Ovary (tissue), 9 donors: Measurements from ENCODE around the gene TRIM41. TPM values are rescaled to one million over a fixed set of nuclear protein-coding genes. Genes with fewer than 3 reads are reported as not detected.
"Not testable (repeated sequence)": the region's sequence is repeated elsewhere in the genome, so short reads cannot be mapped to it uniquely, and the experiment has no call there.

ENCODE experiments used
- DNase-seq, 5 donors: peaks; one replicate each; pipeline ENCODE4 v3.0.0-alpha.2; 2019 to 2020
- H3K27ac ChIP-seq, 2 donors: fragments of 200-600 bp; one replicate each; pipeline versions ENCODE4 v1.5.1 to v1.8.0; 2019 to 2022
- H3K27me3 ChIP-seq: fragments of 200-600 bp; one replicate; pipeline ENCODE4 v1.8.0; 2022
- H3K36me3 ChIP-seq: fragments of 200-600 bp; sonication (generic); one replicate; pipeline ENCODE4 v1.5.1; 2019
- H3K4me1 ChIP-seq: one replicate; pipeline ENCODE4 v1.8.1; 2013; ENCODE audit warnings: mild to moderate bottlenecking, moderate library complexity; ENCODE audit not compliant: insufficient read depth
- H3K4me3 ChIP-seq: fragments of 200-600 bp; sonication (generic); one replicate; pipeline ENCODE4 v1.5.1; 2017
- H3K9me3 ChIP-seq, 2 donors: fragments of 200-600 bp in 1 of 2; sonication (generic) in 1 of 2; one replicate each; pipeline versions ENCODE4 v1.5.1 to v1.8.1; 2013 to 2019; ENCODE audit warnings: mild to moderate bottlenecking in 1 of 2, moderate library complexity in 1 of 2
- EP300 ChIP-seq: sonication (generic); formaldehyde crosslinking; IDR thresholded peaks from one replicate; pipeline ENCODE4 v1.6.1; 2017; ENCODE audit warnings: antibody characterized with exemption
- POLR2A ChIP-seq: fragments of 450-650 bp; IDR thresholded peaks from one replicate; pipeline ENCODE4 v1.6.1; 2017; ENCODE audit warnings: antibody characterized with exemption, mild to moderate bottlenecking, moderate library complexity
- WGBS, 3 donors: extraction: QIAGEN DNeasy Blood & Tissue Kit in 1 of 3; methylation state at CpG; one replicate each; pipeline versions ENCODE4 v1.1.5 to v1.1.7; 2013 to 2017; 5-methylcytosine and 5-hydroxymethylcytosine counted together
- intact Hi-C, 4 donors: fragments of 100-400 bp; cut with DNase I; formaldehyde crosslinking; loops; one replicate each; pipeline versions ENCODE4 v1.11.0 to v1.15.1; 2022 to 2023
- microRNA-seq, 3 donors: library from miRNA; unstranded; fragments of <30 nt; microRNA quantifications; one replicate each; pipeline versions ENCODE4 to v1.2.0, GENCODE V29; 2019 to 2020
- polyA plus RNA-seq, 2 donors: library from polyadenylated mRNA; stranded (reverse); fragments of 200-250 nt in 1 of 2; fragments of 350-450 nt in 1 of 2; fragmentation: Illumina TruSeq in 1 of 2; extraction: RNeasy Lipid Tissue Mini Kit (QIAGEN cat#74804) in 1 of 2; gene quantifications; one replicate each; pipeline ENCODE4 v1.2.3, GENCODE V29; 2013 to 2014
- small RNA-seq: library from RNA; depleted of rRNA; stranded (forward); fragments of <200 nt; gene quantifications from one replicate; pipeline ENCODE3, GENCODE V24; 2016
- total RNA-seq, 7 donors: library from RNA; depleted of rRNA in 2 of 7; stranded (reverse); fragments of >200 nt in 2 of 7; fragmentation: NEBNext Ultra II Directional in 3 of 7; extraction: Animal tissue kit (Norgen Biotek cat#: 25700) in 3 of 7; gene quantifications; one replicate each; pipeline versions ENCODE4 v1.1.0 to v1.2.4, GENCODE V29; 2016 to 2023
- TF ChIP-seq, protein P1 (sequence below), 3 donors: fragments of 450-650 bp in 2 of 3; fragments of 200-600 bp in 1 of 3; IDR thresholded peaks; one replicate each; pipeline versions ENCODE4 v1.5.1 to v1.8.0; 2016 to 2022; ENCODE audit warnings: antibody characterized with exemption in 3 of 3, mild to moderate bottlenecking in 1 of 3
- donor health status: DM: no; HTN: no; CAD: no; lungs with moderate emphysema.
- donor health status: DM: no; HTN: no; CAD: no.
- donor health status: Bipolar disorder and iron deficiency.
- donor health status: DM: yes; HTN: yes; CAD: no.
- donor health status: DM: no; HTN: no; CAD: no.
- donor health status: DM: yes; HTN: yes; CAD: no.

Gene TRIM41
- total and polyA plus RNA-seq, 9 donors: 8.2 to 22.7 (median 15.4) TPM

- intact Hi-C loops: no loop called here
Observed at GRCh38 chr5:181282874-181283273, 59.8 kb downstream of the TRIM41 start.

DNA sequence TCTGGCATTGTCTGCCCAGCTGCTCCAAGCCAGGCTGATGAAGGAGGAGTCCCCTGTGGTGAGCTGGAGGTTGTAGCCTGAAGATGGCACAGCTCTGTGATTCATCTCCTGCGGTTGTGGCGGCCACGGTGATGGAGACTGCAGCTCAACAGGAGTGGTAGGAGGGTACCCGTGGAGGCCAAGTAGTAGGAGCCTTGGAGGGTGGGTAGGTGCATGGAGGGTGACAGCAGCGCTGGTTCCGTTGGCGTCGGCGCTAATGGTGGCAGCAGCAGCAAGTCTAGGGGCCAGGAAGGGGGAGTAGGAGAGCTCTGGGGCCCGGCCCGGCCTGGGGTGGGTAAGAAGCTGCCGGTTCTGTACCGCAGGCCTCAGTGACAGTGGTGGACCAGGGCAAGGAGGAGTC lies 60.3 kb downstream of the TRIM41 start:
- H3K27ac ChIP-seq: no peak overlapping the region
- WGBS, 3 donors: 82 to 90% (median 88%) methylated on average over 13 of the region's 13 CpGs
- intact Hi-C loops: no loop called here
- no peaks in the 10 kb centered on the region for H3K4me1 ChIP-seq
- no peak for DNase-seq
- no peaks in the 10 kb centered on the region for H3K27me3 ChIP-seq
- H3K36me3 ChIP-seq: no peaks in the 10 kb centered on the region
- no peaks in the 10 kb centered on the region for H3K9me3 ChIP-seq
- TF ChIP-seq, protein P1, sequence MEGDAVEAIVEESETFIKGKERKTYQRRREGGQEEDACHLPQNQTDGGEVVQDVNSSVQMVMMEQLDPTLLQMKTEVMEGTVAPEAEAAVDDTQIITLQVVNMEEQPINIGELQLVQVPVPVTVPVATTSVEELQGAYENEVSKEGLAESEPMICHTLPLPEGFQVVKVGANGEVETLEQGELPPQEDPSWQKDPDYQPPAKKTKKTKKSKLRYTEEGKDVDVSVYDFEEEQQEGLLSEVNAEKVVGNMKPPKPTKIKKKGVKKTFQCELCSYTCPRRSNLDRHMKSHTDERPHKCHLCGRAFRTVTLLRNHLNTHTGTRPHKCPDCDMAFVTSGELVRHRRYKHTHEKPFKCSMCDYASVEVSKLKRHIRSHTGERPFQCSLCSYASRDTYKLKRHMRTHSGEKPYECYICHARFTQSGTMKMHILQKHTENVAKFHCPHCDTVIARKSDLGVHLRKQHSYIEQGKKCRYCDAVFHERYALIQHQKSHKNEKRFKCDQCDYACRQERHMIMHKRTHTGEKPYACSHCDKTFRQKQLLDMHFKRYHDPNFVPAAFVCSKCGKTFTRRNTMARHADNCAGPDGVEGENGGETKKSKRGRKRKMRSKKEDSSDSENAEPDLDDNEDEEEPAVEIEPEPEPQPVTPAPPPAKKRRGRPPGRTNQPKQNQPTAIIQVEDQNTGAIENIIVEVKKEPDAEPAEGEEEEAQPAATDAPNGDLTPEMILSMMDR (IDR thresholded peaks at IDR 0.05): no peak
- TF ChIP-seq EP300 (no peak), POLR2A (no peak)
- H3K4me3 ChIP-seq: no peak overlapping the region

More at GRCh38 chr5:181282874-181283273, 59.8 kb downstream of the TRIM41 start:
- no peak overlapping the region for H3K27ac ChIP-seq
- DNase-seq: no peak
- 89 to 93% (median 92%) methylated on average over 7 of the region's 7 CpGs for WGBS, 3 donors
- no peaks in the 10 kb centered on the region for H3K4me1 ChIP-seq
- H3K9me3 ChIP-seq: no peaks in the 10 kb centered on the region
- H3K27me3 ChIP-seq: no peaks in the 10 kb centered on the region
- no peak overlapping the region for H3K4me3 ChIP-seq
- no peaks in the 10 kb centered on the region for H3K36me3 ChIP-seq
- TF ChIP-seq, protein P1 (IDR thresholded peaks at IDR 0.05): no peak

- H3K36me3 ChIP-seq, H3K4me1 ChIP-seq, H3K4me3 ChIP-seq, H3K27me3 ChIP-seq, H3K9me3 ChIP-seq, H3K27ac ChIP-seq, DNase-seq, intact Hi-C loops: not testable (repeated sequence)
- WGBS, 3 donors: 59 to 73% (median 60%) methylated on average over 5 to 6 of the region's 6 CpGs
Observed at GRCh38 chr5:181283841-181284755, 61.0 kb downstream of the TRIM41 start.

Small RNAs within 50 kb of the gene (microRNA-seq; reads per million reads assigned to microRNA genes)
- gene MIR4638: 0 to 0.38 (median 0.16) reads per million in 3 donors

Small RNAs within 50 kb of the gene (small RNA-seq; reads per million reads assigned to genes)
- not detected for gene MIR4638
- not detected for gene SNORD95
- gene SNORD96A: not detected

Other genes starting within 250 kb of the TRIM41 start
- under 1 TPM in 2 of 7 donors, not detected in 5; 0.12 to 0.36 TPM for gene BTNL3, start 234.4 kb upstream of the TRIM41 start, total RNA-seq
- not detected for gene BTNL3, start 234.4 kb upstream of the TRIM41 start, polyA plus RNA-seq
- gene BTNL9, start 183.0 kb upstream of the TRIM41 start, total RNA-seq: 10 to 100 TPM in 3 of 7 donors, 1 to 10 TPM in 3, under 1 TPM in 1; 0.76 to 46.4 (median 9.6) TPM
- 10 to 100 TPM in 1 of 2 donors, 1 to 10 TPM in 1; 7.0 to 10.5 TPM for gene BTNL9, start 183.0 kb upstream of the TRIM41 start, polyA plus RNA-seq
- not detected for gene OR2V1, start 92.1 kb upstream of the TRIM41 start, total RNA-seq
- not detected for gene OR2V1, start 92.1 kb upstream of the TRIM41 start, polyA plus RNA-seq
- under 1 TPM in 1 of 7 donors, not detected in 6; 0.80 TPM for gene OR2V2, start 75.7 kb upstream of the TRIM41 start, total RNA-seq
- gene OR2V2, start 75.7 kb upstream of the TRIM41 start, polyA plus RNA-seq: not detected
- 1 to 10 TPM in 2 of 7 donors, under 1 TPM in 5; 0.34 to 2.9 (median 0.93) TPM for gene TRIM7, start 18.1 kb upstream of the TRIM41 start, total RNA-seq
- gene TRIM7, start 18.1 kb upstream of the TRIM41 start, polyA plus RNA-seq: under 1 TPM; 0.45 to 0.82 TPM
- gene RACK1, start 20.6 kb downstream of the TRIM41 start, total RNA-seq: 1,000 to 10,000 TPM; 2,570 to 4,531 (median 3,203) TPM
- 1,000 to 10,000 TPM; 2,702 to 4,895 TPM for gene RACK1, start 20.6 kb downstream of the TRIM41 start, polyA plus RNA-seq
- gene TRIM52, start 37.9 kb downstream of the TRIM41 start, total RNA-seq: 10 to 100 TPM; 13.0 to 18.8 (median 17.2) TPM
- 10 to 100 TPM; 13.5 to 15.3 TPM for gene TRIM52, start 37.9 kb downstream of the TRIM41 start, polyA plus RNA-seq
- gene OR4F3, start 144.0 kb downstream of the TRIM41 start, total RNA-seq: under 1 TPM in 3 of 7 donors, not detected in 4; 0.23 to 0.55 (median 0.43) TPM
- not detected for gene OR4F3, start 144.0 kb downstream of the TRIM41 start, polyA plus RNA-seq